ENCODE data around the gene IARS1. TPM values are rescaled to one million over a fixed set of nuclear protein-coding genes. Genes with fewer than 3 reads are reported as not detected.
A peak's percentile ranks its signal among the peaks of the same experiment; 100 is the strongest.

Gene IARS1
- total and polyA plus RNA-seq, 2 of the 8 experiments (the other 6 are each of a cell fraction or from before 2014, with no cell fraction given), result 74.9 to 243 TPM

- TF ChIP-seq KDM4A (IDR thresholded peaks at IDR 0.05; ENCODE audit: low read depth, low read length, severe bottlenecking), result peak; percentile 55
- no peak for TF ChIP-seq SRF (IDR thresholded peaks at IDR 0.05; ENCODE audit: low read depth, low read length)
- TF ChIP-seq BACH1 (IDR thresholded peaks at IDR 0.05; ENCODE audit: low read length), result no peak; the same call in 1 of the 2 replicates
- TF ChIP-seq TCF12 (IDR thresholded peaks at IDR 0.05; ENCODE audit: low read depth, low read length), result no peak
- TF ChIP-seq SP1 (IDR thresholded peaks at IDR 0.05; ENCODE audit: low read depth, low read length), result peak; percentile 98
- peak; percentile 98 for TF ChIP-seq CEBPB (IDR thresholded peaks at IDR 0.05; ENCODE audit: low read depth, low read length)
- peak; percentile 42 for TF ChIP-seq TAF7 (optimal IDR thresholded peaks at IDR 0.05; ENCODE audit: borderline replicate concordance, low read depth, low read length)
- TF ChIP-seq ZNF274 (IDR thresholded peaks at IDR 0.05; ENCODE audit: borderline replicate concordance, extremely low read depth, low read length), result no peak
- TF ChIP-seq POLR2A (IDR thresholded peaks at IDR 0.05; ENCODE audit: control extremely low read depth in 1 of 2, low read depth in 2 of 2, low read length in 2 of 2), result peak; percentile 87 to 93
- TF ChIP-seq RBBP5 (IDR thresholded peaks at IDR 0.05; ENCODE audit: borderline replicate concordance, low read depth, low read length), result peak; percentile 78; the same call in 1 of the 2 replicates
- no peak for TF ChIP-seq GTF2F1 (IDR thresholded peaks at IDR 0.05; ENCODE audit: borderline replicate concordance, low read depth, low read length)
- TF ChIP-seq YY1 (IDR thresholded peaks at IDR 0.05; ENCODE audit: low read depth, low read length), result no peak
- no peak for TF ChIP-seq EZH2 (IDR thresholded peaks at IDR 0.05; ENCODE audit: low read depth, low read length, severe bottlenecking)
- TF ChIP-seq POLR2AphosphoS5 (IDR thresholded peaks at IDR 0.05; ENCODE audit: low read depth, low read length), result peak; percentile 98
- peak; percentile 90 for TF ChIP-seq TBP (IDR thresholded peaks at IDR 0.05; ENCODE audit: low read depth, low read length)
- peak; percentile 54; the same call in 1 of the 2 replicates for TF ChIP-seq SP4 (IDR thresholded peaks at IDR 0.05; ENCODE audit: low read length)
- TF ChIP-seq JUND (IDR thresholded peaks at IDR 0.05; ENCODE audit: low read length), result peak; percentile 74; the same call in 1 of the 2 replicates
- no peak for TF ChIP-seq HDAC6 (IDR thresholded peaks at IDR 0.05; ENCODE audit: low read depth, low read length)
- no peak for TF ChIP-seq CHD1 (IDR thresholded peaks at IDR 0.05; ENCODE audit: low read depth, low read length)
- no peak for TF ChIP-seq ATF2 (IDR thresholded peaks at IDR 0.05; ENCODE audit: low read length)
- TF ChIP-seq TAF1 (IDR thresholded peaks at IDR 0.05; ENCODE audit: low read depth, low read length), result peak; percentile 95
- no peak for TF ChIP-seq GABPA (IDR thresholded peaks at IDR 0.05; ENCODE audit: borderline replicate concordance, insufficient read depth, low read length)
- no peak for TF ChIP-seq NANOG (IDR thresholded peaks at IDR 0.05; ENCODE audit: insufficient read depth, low read depth, low read length, poor library complexity, severe bottlenecking)
- no peak for TF ChIP-seq CTBP2 (IDR thresholded peaks at IDR 0.05; ENCODE audit: borderline replicate concordance, insufficient read depth, insufficient read length, low read length)
Measured at GRCh38 chr9:92293452-92294296, at the start of gene IARS1 (continued).
